Liver (tissue), 9 donors: ENCODE data around the gene JAKMIP1. TPM values are rescaled to one million over a fixed set of nuclear protein-coding genes. Genes with fewer than 3 reads are reported as not detected.
A peak's percentile ranks its signal among the peaks of the same experiment; 100 is the strongest.

Experiments
- DNase-seq: peaks from one replicate; pipeline ENCODE4 v3.0.0-alpha.2; 2017; ENCODE audit warnings: low spot score
- H3K27ac ChIP-seq, 2 donors: one replicate each; pipeline ENCODE4 v1.7.0; 2013; ENCODE audit warnings: inconsistent platforms in 2 of 2, low read length in 2 of 2, control low read depth in 1 of 2, low read depth in 1 of 2, mild to moderate bottlenecking in 1 of 2
- H3K27me3 ChIP-seq, 4 donors: one replicate each; pipeline versions ENCODE4 v1.6.1 to v1.7.0; 2013; ENCODE audit warnings: low read length in 3 of 4, inconsistent platforms in 1 of 4, mild to moderate bottlenecking in 1 of 4, moderate library complexity in 1 of 4; ENCODE audit not compliant: control insufficient read depth in 4 of 4, insufficient read depth in 4 of 4
- H3K36me3 ChIP-seq, 4 donors: one replicate each; pipeline versions ENCODE4 v1.6.1 to v1.7.0; 2013; ENCODE audit warnings: low read length in 3 of 4, mild to moderate bottlenecking in 3 of 4, low read depth in 1 of 4, moderate library complexity in 1 of 4; ENCODE audit not compliant: control insufficient read depth in 4 of 4, insufficient read depth in 3 of 4
- H3K4me1 ChIP-seq, 4 donors: one replicate each; pipeline versions ENCODE4 v1.6.1 to v1.7.0; 2013; ENCODE audit warnings: low read length in 3 of 4, mild to moderate bottlenecking in 3 of 4, moderate library complexity in 1 of 4; ENCODE audit not compliant: control insufficient read depth in 4 of 4, insufficient read depth in 4 of 4
- H3K4me3 ChIP-seq, 3 donors: one replicate each; pipeline versions ENCODE4 v1.6.1 to v1.7.0; 2013; ENCODE audit warnings: low read length in 3 of 3, control low read depth in 1 of 3, low read depth in 1 of 3, mild to moderate bottlenecking in 1 of 3
- H3K9ac ChIP-seq, 2 donors: one replicate each; pipeline ENCODE4 v1.7.0; 2013; ENCODE audit warnings: low read length in 2 of 2, mild to moderate bottlenecking in 2 of 2, moderate library complexity in 2 of 2, control low read depth in 1 of 2, low read depth in 1 of 2
- H3K9me3 ChIP-seq, 4 donors: one replicate each; pipeline versions ENCODE4 v1.6.1 to v1.7.0; 2013; ENCODE audit warnings: low read length in 3 of 4; ENCODE audit not compliant: control insufficient read depth in 4 of 4
- EGR1 ChIP-seq, 2 donors: IDR thresholded peaks; 2 replicates each; pipeline ENCODE4 v1.6.1; 2016 to 2018; ENCODE audit warnings: antibody characterized with exemption in 2 of 2, low read depth in 2 of 2
- FOXA1 ChIP-seq: IDR thresholded peaks from 2 replicates; pipeline ENCODE4 v1.6.1; 2016; ENCODE audit warnings: antibody characterized with exemption
- FOXA2 ChIP-seq: IDR thresholded peaks from 2 replicates; pipeline ENCODE4 v1.6.1; 2016; ENCODE audit warnings: antibody characterized with exemption
- GABPA ChIP-seq, 2 donors: IDR thresholded peaks in 1 of 2; conservative IDR thresholded peaks in 1 of 2; 2 replicates each; pipeline ENCODE4 v1.6.1; 2016; ENCODE audit warnings: antibody characterized with exemption in 2 of 2, mild to moderate bottlenecking in 1 of 2, moderate library complexity in 1 of 2
- HNF4A ChIP-seq, 2 donors: conservative IDR thresholded peaks; 2 replicates each; pipeline ENCODE4 v1.6.1; 2016; ENCODE audit warnings: antibody characterized with exemption in 2 of 2, mild to moderate bottlenecking in 2 of 2
- HNF4G ChIP-seq: IDR thresholded peaks from 2 replicates; pipeline ENCODE4 v1.6.1; 2016; ENCODE audit warnings: antibody characterized with exemption
- JUND ChIP-seq, 2 donors: IDR thresholded peaks; 2 replicates each; pipeline ENCODE4 v1.6.1; 2016; ENCODE audit warnings: antibody characterized with exemption in 2 of 2
- MAX ChIP-seq: IDR thresholded peaks from 2 replicates; pipeline ENCODE4 v1.6.1; 2016; ENCODE audit warnings: antibody characterized with exemption
- NR2F2 ChIP-seq: IDR thresholded peaks from 2 replicates; pipeline ENCODE4 v1.6.1; 2016; ENCODE audit warnings: antibody characterized with exemption
- RAD21 ChIP-seq, 2 donors: IDR thresholded peaks; 2 replicates each; pipeline ENCODE4 v1.6.1; 2016; ENCODE audit warnings: antibody characterized with exemption in 2 of 2, mild to moderate bottlenecking in 2 of 2
- REST ChIP-seq: IDR thresholded peaks from 2 replicates; pipeline ENCODE4 v1.6.1; 2016; ENCODE audit warnings: antibody characterized with exemption, mild to moderate bottlenecking
- RXRA ChIP-seq, 2 donors: IDR thresholded peaks; 2 replicates each; pipeline ENCODE4 v1.6.1; 2017 to 2018; ENCODE audit warnings: antibody characterized with exemption in 2 of 2, mild to moderate bottlenecking in 1 of 2
- SP1 ChIP-seq: IDR thresholded peaks from 2 replicates; pipeline ENCODE4 v1.6.1; 2018; ENCODE audit warnings: antibody characterized with exemption, mild to moderate bottlenecking
- TAF1 ChIP-seq: conservative IDR thresholded peaks from 2 replicates; pipeline ENCODE4 v1.6.1; 2016; ENCODE audit warnings: antibody characterized with exemption, mild to moderate bottlenecking
- YY1 ChIP-seq: IDR thresholded peaks from 2 replicates; pipeline ENCODE4 v1.6.1; 2016; ENCODE audit warnings: antibody characterized with exemption, mild to moderate bottlenecking
- ZBTB33 ChIP-seq: IDR thresholded peaks from 2 replicates; pipeline ENCODE4 v1.6.1; 2016; ENCODE audit warnings: antibody characterized with exemption
- WGBS: extraction: QIAGEN DNeasy Blood & Tissue Kit; methylation state at CpG from one replicate; pipeline ENCODE4 v1.1.7; 2013; 5-methylcytosine and 5-hydroxymethylcytosine counted together
- polyA plus RNA-seq, 2 donors: library from polyadenylated mRNA; stranded (reverse) in 1 of 2; unstranded in 1 of 2; fragments of 200-250 nt in 1 of 2; fragments of >200 nt in 1 of 2; fragmentation: Nextera tagmentation in 1 of 2; extraction: Ambion mirVana in 1 of 2; gene quantifications; one replicate each; pipeline versions ENCODE4 v1.2.1 to v1.2.3, GENCODE V29; 2013 to 2015
- total RNA-seq, 2 donors: library from RNA; depleted of rRNA; stranded (reverse); fragments of >200 nt; gene quantifications; one replicate each; pipeline ENCODE4 v1.2.3, GENCODE V29; 2014
- TF ChIP-seq, protein P1 (sequence below): fragments of 150-350 bp; IDR thresholded peaks from 2 replicates; pipeline ENCODE4 v1.5.1; 2017; ENCODE audit warnings: improper control_type of control experiment, low read depth, low read length; ENCODE audit not compliant: missing input control
- donor health status: healthy.
- donor health status: healthy.
- donor health status: healthy.
- donor health status: healthy.
- donor health status: healthy.

The JAKMIP1 gene
- total and polyA plus RNA-seq, 4 donors: 0.08 to 0.50 TPM; not detected in 2

DNA sequence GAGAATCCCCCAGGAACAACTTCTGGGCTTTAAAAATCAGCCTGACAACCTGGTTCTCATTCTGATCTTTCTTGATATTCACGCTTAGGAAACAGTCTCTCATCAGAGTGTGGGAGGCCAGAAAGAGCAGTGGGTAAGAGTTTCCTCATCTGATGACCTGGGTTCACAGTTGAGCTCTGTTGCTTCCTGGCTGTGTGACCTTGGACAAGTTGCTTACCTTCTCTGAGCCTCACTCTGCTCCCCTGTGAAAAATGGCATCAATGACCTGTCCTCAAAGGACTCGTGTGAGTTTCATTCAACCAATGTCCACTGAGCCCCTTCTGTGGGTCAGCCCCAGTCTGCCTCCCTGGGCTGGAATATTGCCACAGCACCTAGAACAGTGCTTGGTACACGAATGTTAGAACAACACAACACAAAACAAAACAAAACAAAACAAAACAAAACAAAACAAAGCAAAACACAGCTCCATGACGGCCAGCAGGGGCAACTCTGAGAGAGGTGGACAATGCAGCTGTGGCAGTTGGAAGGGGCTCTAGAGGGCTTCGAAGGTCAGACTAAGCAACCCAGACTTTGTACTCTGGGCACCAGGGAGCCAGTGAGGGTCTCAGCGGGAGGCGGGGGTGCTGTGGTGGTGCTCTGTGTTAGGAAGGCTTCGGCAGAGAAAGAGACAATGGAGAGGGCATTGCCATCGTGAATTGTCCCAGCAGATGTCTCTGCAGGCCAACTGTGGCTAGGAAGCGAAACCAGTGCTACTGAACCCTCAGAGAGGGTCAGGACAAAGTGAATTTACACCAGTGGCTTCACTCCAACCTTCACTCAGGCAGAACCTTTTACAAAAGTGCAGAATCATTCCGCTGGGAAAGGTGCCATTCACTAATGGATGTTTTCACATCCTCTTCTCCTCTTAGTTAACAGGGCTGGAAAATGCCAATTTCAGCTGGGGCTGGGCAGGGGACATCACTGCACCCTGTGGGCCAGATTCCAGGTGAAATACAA is 167.8 kb downstream of the JAKMIP1 start:
- Histone ChIP-seq H3K27me3 (no peaks in the 10 kb centered on the region), H3K9ac (no peak overlapping the region), H3K4me1 (no peaks in the 10 kb centered on the region), H3K27ac (no peak overlapping the region), H3K4me3 (no peak overlapping the region), H3K36me3 (no peaks in the 10 kb centered on the region), H3K9me3 (no peaks in the 10 kb centered on the region)
- WGBS: 61% methylated on average over 11 of the region's 11 CpGs
- no peak for DNase-seq
- peak in 1 of 2 donors; percentile 31 for TF ChIP-seq HNF4A (conservative IDR thresholded peaks at IDR 0.05)
- TF ChIP-seq EGR1 (IDR thresholded peaks at IDR 0.05; ENCODE audit: low read depth in 2 of 2): no peak
- peak; percentile 75 to 85 for TF ChIP-seq RAD21 (IDR thresholded peaks at IDR 0.05)
- no peak for TF ChIP-seq JUND (IDR thresholded peaks at IDR 0.05)
- TF ChIP-seq REST: no peak
- TF ChIP-seq HNF4G: no peak
- TF ChIP-seq YY1: no peak
- no peak for TF ChIP-seq SP1
- no peak for TF ChIP-seq GABPA (IDR thresholded peaks at IDR 0.05 in 1 of 2, conservative IDR thresholded peaks at IDR 0.05 in 1 of 2)
- TF ChIP-seq NR2F2: no peak
- no peak for TF ChIP-seq FOXA2
- peak in 1 of 2 donors; percentile 61 for TF ChIP-seq RXRA (IDR thresholded peaks at IDR 0.05)
- no peak for TF ChIP-seq MAX
- TF ChIP-seq TAF1: no peak
- no peak for TF ChIP-seq ZBTB33
- TF ChIP-seq, protein P1, sequence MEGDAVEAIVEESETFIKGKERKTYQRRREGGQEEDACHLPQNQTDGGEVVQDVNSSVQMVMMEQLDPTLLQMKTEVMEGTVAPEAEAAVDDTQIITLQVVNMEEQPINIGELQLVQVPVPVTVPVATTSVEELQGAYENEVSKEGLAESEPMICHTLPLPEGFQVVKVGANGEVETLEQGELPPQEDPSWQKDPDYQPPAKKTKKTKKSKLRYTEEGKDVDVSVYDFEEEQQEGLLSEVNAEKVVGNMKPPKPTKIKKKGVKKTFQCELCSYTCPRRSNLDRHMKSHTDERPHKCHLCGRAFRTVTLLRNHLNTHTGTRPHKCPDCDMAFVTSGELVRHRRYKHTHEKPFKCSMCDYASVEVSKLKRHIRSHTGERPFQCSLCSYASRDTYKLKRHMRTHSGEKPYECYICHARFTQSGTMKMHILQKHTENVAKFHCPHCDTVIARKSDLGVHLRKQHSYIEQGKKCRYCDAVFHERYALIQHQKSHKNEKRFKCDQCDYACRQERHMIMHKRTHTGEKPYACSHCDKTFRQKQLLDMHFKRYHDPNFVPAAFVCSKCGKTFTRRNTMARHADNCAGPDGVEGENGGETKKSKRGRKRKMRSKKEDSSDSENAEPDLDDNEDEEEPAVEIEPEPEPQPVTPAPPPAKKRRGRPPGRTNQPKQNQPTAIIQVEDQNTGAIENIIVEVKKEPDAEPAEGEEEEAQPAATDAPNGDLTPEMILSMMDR: peak; percentile 32
- TF ChIP-seq FOXA1: no peak
